HCT116 (cell line): ENCODE measurements around the gene KIAA1671. TPM values are rescaled to one million over a fixed set of nuclear protein-coding genes. Genes with fewer than 3 reads are reported as not detected.

ENCODE experiments used
- ATAC-seq: fragments of 200-7000 bp; cut with Tn5 transposase; 2 replicates; pipeline ENCODE4 v1.9.1; 2020; ENCODE audit warnings: mild to moderate bottlenecking, moderate library complexity
- BruUV-seq: library from RNA; stranded (reverse); fragments of 400-500 nt; replicated peaks from 2 replicates; lab custom pipeline; 2021; lab: Mats Ljungman, UMichigan
- CTCF ChIA-PET: fragments of 300-600 bp; sonication (Branson Sonifier 250); formaldehyde crosslinking; loops from one replicate; lab custom pipeline; 2021; ENCODE audit warnings: antibody characterized with exemption; lab: Charles Lee
- POLR2A ChIA-PET: fragments of 300-600, 350-600 bp; sonication (Branson Sonifier 250); formaldehyde crosslinking; loops from one replicate; lab custom pipeline; 2021; ENCODE audit warnings: antibody characterized with exemption; lab: Charles Lee
- RAD21 ChIA-PET, 2 experiments: fragments of 300-600 bp; sonication (Branson Sonifier 250); formaldehyde crosslinking; loops; one replicate each; lab custom pipeline; 2023; ENCODE audit warnings: low total read pairs in 2 of 2; ENCODE audit not compliant: uncharacterized antibody in 2 of 2, unreplicated experiment in 2 of 2, low non-redundant PET in 1 of 2; lab: Charles Lee
- DNase-seq: peaks from one replicate; pipeline ENCODE4 v3.0.0-alpha.2; 2010; ENCODE audit warnings: low read depth, low spot score
- H2AFZ ChIP-seq: fragments of 200-600 bp; shearing (Covaris generic), sonication (generic); 2 replicates; pipeline ENCODE4 v1.6.1; 2017; ENCODE audit warnings: low read depth, mixed run types, mixed read lengths, antibody characterized with exemption, low read length; ENCODE audit not compliant: poor library complexity, severe bottlenecking
- H3K27ac ChIP-seq: 2 replicates; pipeline ENCODE4 v1.5.1; 2012; ENCODE audit warnings: low read depth, low read length
- H3K27me3 ChIP-seq: fragments of 200-600 bp; sonication (generic); 2 replicates; pipeline ENCODE4 v1.6.1; 2016; ENCODE audit warnings: mixed run types, low read length, mixed read lengths; ENCODE audit not compliant: insufficient read depth
- H3K36me3 ChIP-seq, 2 experiments: fragments of 200-500 bp in 1 of 2; fragments of 200-600 bp in 1 of 2; sonication (Bioruptor generic) in 1 of 2; sonication (generic) in 1 of 2; 2 replicates each; pipeline versions ENCODE4 v1.5.1 to v1.6.1; 2014 to 2016; ENCODE audit warnings: low read length in 2 of 2, inconsistent platforms in 1 of 2, mixed read lengths in 1 of 2, mixed run types in 1 of 2; ENCODE audit not compliant: insufficient read depth in 2 of 2, control insufficient read depth in 1 of 2
- H3K4me1 ChIP-seq, 2 experiments: fragments of 200-600 bp in 1 of 2; sonication (generic) in 1 of 2; 2 replicates each; pipeline versions ENCODE4 v1.5.1 to v1.6.1; 2012 to 2017; ENCODE audit warnings: low read length in 2 of 2, inconsistent platforms in 1 of 2, mild to moderate bottlenecking in 1 of 2, mixed read lengths in 1 of 2, mixed run types in 1 of 2, moderate library complexity in 1 of 2; ENCODE audit not compliant: insufficient read depth in 2 of 2, control insufficient read depth in 1 of 2
- H3K4me2 ChIP-seq: fragments of 200-600 bp; sonication (generic); 2 replicates; pipeline ENCODE4 v1.6.1; 2017; ENCODE audit warnings: mixed run types, low read length, mixed read lengths
- H3K4me3 ChIP-seq, 2 experiments: fragments of 200-600 bp in 1 of 2; sonication (generic) in 1 of 2; replicated peaks in 1 of 2; 2 replicates each; pipeline ENCODE4 v1.5.1; 2011 to 2016; ENCODE audit warnings: low read length in 2 of 2, control low read depth in 1 of 2, low read depth in 1 of 2, mild to moderate bottlenecking in 1 of 2, mixed read lengths in 1 of 2, mixed run types in 1 of 2
- H3K79me2 ChIP-seq: fragments of 200-600 bp; sonication (generic); 2 replicates; pipeline ENCODE4 v1.6.1; 2017; ENCODE audit warnings: mild to moderate bottlenecking, mixed run types, low read length, moderate library complexity, mixed read lengths; ENCODE audit not compliant: insufficient read depth
- H3K9ac ChIP-seq: fragments of 200-600 bp; sonication (generic); 2 replicates; pipeline ENCODE4 v1.6.1; 2016; ENCODE audit warnings: low read length, mixed read lengths
- H3K9me2 ChIP-seq: fragments of 200-600 bp; sonication (generic), shearing (Covaris generic); 2 replicates; pipeline ENCODE4 v1.6.1; 2017; ENCODE audit warnings: mixed run types, mild to moderate bottlenecking, moderate library complexity; ENCODE audit not compliant: insufficient read depth
- H3K9me3 ChIP-seq, 2 experiments: fragments of 200-500 bp in 1 of 2; fragments of 200-600 bp in 1 of 2; sonication (Bioruptor generic) in 1 of 2; sonication (generic) in 1 of 2; 2 replicates each; pipeline ENCODE4 v1.6.1; 2014 to 2017; ENCODE audit warnings: low read length in 2 of 2, mixed read lengths in 2 of 2, inconsistent platforms in 1 of 2, low read depth in 1 of 2, mild to moderate bottlenecking in 1 of 2, mixed run types in 1 of 2, moderate library complexity in 1 of 2; ENCODE audit not compliant: control insufficient read depth in 1 of 2, insufficient read depth in 1 of 2
- H4K20me1 ChIP-seq: fragments of 200-600 bp; sonication (generic), shearing (Covaris generic); 2 replicates; pipeline ENCODE4 v1.6.1; 2017; ENCODE audit warnings: mixed run types, mild to moderate bottlenecking, moderate library complexity; ENCODE audit not compliant: insufficient read depth
- CBX3 ChIP-seq: IDR thresholded peaks from 2 replicates; pipeline ENCODE4 v1.6.1; 2012; ENCODE audit warnings: low read depth
- CEBPB ChIP-seq: IDR thresholded peaks from 2 replicates; pipeline ENCODE4 v1.6.1; 2012; ENCODE audit warnings: low read depth
- EZH2 ChIP-seq: fragments of 200-600 bp; sonication (generic); IDR thresholded peaks from 2 replicates; pipeline ENCODE4 v1.6.1; 2017; ENCODE audit warnings: antibody characterized with exemption, mixed run types
- RAD21 ChIP-seq: IDR thresholded peaks from 2 replicates; pipeline ENCODE4 v1.6.1; 2012; ENCODE audit warnings: low read depth, mild to moderate bottlenecking
- SP1 ChIP-seq: IDR thresholded peaks from 2 replicates; pipeline ENCODE4 v1.6.1; 2012; ENCODE audit warnings: low read depth
- SRF ChIP-seq: IDR thresholded peaks from 2 replicates; pipeline ENCODE4 v1.6.1; 2012; ENCODE audit warnings: low read depth
- YY1 ChIP-seq: IDR thresholded peaks from 2 replicates; pipeline ENCODE4 v1.6.1; 2011; ENCODE audit warnings: low read length, low read depth, moderate library complexity, mild to moderate bottlenecking; ENCODE audit not compliant: insufficient replicate concordance; ENCODE audit errors: extremely low read depth
- ZFX ChIP-seq: fragments of 450-650 bp; IDR thresholded peaks from 2 replicates; pipeline ENCODE4 v1.6.1; 2017
- intact Hi-C: fragments of 100-400 bp; cut with micrococcal nuclease; formaldehyde crosslinking; loops from 2 replicates; pipeline ENCODE4 v1.10.0; 2022
- total RNA-seq: library from RNA; stranded (reverse); gene quantifications from one replicate; pipeline ENCODE4 v1.2.1, GENCODE V29; 2021; ENCODE audit not compliant: unreplicated experiment
- TF ChIP-seq, protein P1 (sequence below), 3 experiments: fragments of 200-600 bp in 1 of 3; sonication (generic) in 1 of 3; IDR thresholded peaks in 2 of 3; conservative IDR thresholded peaks in 1 of 3; 2 replicates each; pipeline ENCODE4 v1.5.1; 2012 to 2017; ENCODE audit warnings: low read depth in 2 of 3, low read length in 2 of 3, antibody characterized with exemption in 1 of 3, borderline replicate concordance in 1 of 3, control low read depth in 1 of 3, mild to moderate bottlenecking in 1 of 3, mixed read lengths in 1 of 3, mixed run types in 1 of 3, moderate library complexity in 1 of 3; ENCODE audit not compliant: insufficient read depth in 1 of 3

KIAA1671 gene
- total RNA-seq, 1 experiment from 2014 or later = 36.8 TPM

DNA sequence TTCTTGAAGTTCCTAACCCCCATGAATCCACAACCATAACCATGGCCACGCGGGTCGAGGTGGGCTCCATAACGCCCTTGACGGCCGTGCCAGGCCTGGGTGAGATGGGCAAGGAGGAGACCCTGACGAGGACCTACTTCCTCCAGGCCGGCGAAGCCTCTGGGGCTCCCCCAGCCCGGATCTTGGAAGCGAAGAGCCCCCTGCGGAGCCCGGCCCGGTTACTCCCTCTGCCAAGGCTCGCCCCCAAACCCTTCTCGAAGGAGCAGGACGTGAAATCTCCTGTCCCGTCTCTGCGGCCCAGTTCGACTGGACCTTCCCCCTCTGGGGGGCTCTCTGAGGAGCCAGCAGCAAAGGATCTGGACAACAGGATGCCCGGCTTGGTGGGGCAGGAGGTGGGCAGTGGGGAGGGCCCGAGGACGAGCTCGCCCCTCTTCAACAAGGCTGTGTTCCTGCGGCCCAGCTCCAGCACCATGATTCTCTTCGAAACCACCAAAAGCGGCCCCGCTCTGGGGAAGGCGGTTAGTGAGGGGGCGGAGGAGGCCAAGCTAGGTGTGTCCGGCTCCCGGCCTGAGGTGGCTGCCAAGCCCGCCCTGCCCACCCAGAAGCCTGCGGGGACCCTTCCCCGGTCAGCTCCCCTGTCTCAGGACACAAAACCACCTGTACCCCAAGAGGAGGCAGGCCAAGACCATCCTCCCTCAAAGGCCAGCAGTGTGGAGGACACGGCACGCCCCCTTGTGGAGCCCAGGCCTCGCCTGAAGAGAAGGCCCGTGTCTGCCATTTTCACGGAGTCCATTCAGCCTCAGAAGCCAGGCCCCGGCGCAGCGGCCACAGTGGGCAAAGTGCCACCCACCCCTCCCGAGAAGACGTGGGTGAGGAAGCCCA is 75.7 kb downstream of the KIAA1671 start:
- Histone ChIP-seq H3K4me2 (no peak overlapping the region), H3K79me2 (peaks cover 13% of the 10 kb centered on the region; the same call in 1 of the 2 replicates), H3K9ac (no peak overlapping the region), H3K9me2 (no peaks in the 10 kb centered on the region), H2AFZ (no peak overlapping the region), H3K4me1 (peaks cover 24 to 37% of the 10 kb centered on the region in 2 experiments), H3K27ac (no peak overlapping the region; the same call in 1 of the 2 replicates), H3K9me3 (no peaks in the 10 kb centered on the region), H3K36me3 (peaks cover 4 to 12% of the 10 kb centered on the region in 2 experiments; a peak in 2 of 4 replicates), H4K20me1 (no peaks in the 10 kb centered on the region), H3K4me3 (no peak overlapping the region), H3K27me3 (no peaks in the 10 kb centered on the region)
- intact Hi-C loops = loop anchor here (2.0 to 5.0 kb wide), 2 partner anchors 33 to 76 kb away; partner anchors contain the start of gene KIAA1671
- ChIA-PET RAD21 (no interaction called here), CTCF (interaction anchor here (0.6 to 1.0 kb wide), 2 partner anchors 49 to 68 kb away, joined by 3 to 4 read pairs; no protein-coding TSS in a partner anchor), POLR2A (no interaction called here)
- DNase-seq = no peak
- TF ChIP-seq YY1 = peak; percentile 31
- TF ChIP-seq CBX3 = no peak
- TF ChIP-seq, protein P1, sequence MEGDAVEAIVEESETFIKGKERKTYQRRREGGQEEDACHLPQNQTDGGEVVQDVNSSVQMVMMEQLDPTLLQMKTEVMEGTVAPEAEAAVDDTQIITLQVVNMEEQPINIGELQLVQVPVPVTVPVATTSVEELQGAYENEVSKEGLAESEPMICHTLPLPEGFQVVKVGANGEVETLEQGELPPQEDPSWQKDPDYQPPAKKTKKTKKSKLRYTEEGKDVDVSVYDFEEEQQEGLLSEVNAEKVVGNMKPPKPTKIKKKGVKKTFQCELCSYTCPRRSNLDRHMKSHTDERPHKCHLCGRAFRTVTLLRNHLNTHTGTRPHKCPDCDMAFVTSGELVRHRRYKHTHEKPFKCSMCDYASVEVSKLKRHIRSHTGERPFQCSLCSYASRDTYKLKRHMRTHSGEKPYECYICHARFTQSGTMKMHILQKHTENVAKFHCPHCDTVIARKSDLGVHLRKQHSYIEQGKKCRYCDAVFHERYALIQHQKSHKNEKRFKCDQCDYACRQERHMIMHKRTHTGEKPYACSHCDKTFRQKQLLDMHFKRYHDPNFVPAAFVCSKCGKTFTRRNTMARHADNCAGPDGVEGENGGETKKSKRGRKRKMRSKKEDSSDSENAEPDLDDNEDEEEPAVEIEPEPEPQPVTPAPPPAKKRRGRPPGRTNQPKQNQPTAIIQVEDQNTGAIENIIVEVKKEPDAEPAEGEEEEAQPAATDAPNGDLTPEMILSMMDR (IDR thresholded peaks at IDR 0.05 in 2 of 3, conservative IDR thresholded peaks at IDR 0.05 in 1 of 3; ENCODE audit: borderline replicate concordance in 1 of 3, insufficient read depth in 1 of 3, low read depth in 2 of 3, low read length in 2 of 3) = peak; percentile 35 to 53 (median 35); a peak in 3 of 6 replicates
- TF ChIP-seq RAD21 = peak; percentile 73
- no peak for TF ChIP-seq ZFX
- TF ChIP-seq EZH2 = no peak
- no peak for TF ChIP-seq SRF
- no peak for TF ChIP-seq SP1
- no peak for TF ChIP-seq CEBPB
- BruUV-seq = no TSS peak
- ATAC-seq = peak; percentile 65
